NCI-H1436 (cell line): Measurements from ENCODE around the gene SUPT4H1.
"Not testable (repeated sequence)": the region's sequence is repeated elsewhere in the genome, so short reads cannot be mapped to it uniquely, and the experiment has no call there.

Source experiments
- DNase-seq: peaks from one replicate; lab custom pipeline; 2025; lab: John Stamatoyannopoulos, UW

The SUPT4H1 gene

DNA sequence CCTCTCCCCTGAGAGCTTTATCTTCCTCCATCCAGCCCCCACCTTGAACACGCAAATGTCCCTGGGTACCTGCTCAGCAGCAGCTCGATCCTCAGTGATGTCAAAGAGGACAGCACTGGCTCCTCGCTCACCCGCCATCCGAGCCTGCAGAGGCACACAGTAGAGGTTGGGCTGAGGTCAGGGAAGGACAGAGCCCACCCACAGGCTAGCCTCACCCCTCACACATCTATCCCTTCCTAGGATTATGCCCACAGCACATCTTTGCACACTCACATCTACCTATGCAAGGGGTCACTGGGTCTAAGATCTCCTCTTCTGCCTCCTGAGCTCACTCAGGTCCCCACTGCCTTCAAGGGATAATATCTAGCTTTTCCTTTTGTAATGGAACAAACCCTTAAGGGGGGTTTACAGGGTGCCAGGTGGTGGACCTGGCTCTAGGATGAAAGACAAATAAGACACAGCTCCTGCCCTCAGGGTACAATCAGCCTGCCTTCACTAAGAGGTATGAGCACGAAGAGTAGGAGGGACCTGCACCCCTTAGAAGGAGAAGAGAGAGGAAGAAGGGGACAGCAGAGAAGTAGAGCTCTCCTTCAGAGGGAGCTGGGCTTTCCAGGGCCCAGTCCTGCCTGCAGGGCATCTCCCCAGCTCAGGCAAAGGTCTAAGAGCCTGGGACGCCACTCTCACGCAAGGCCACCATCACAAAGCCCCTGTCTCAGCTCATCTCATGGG lies 11.6 kb upstream of the SUPT4H1 start:
- DNase-seq, result no peak

DNA sequence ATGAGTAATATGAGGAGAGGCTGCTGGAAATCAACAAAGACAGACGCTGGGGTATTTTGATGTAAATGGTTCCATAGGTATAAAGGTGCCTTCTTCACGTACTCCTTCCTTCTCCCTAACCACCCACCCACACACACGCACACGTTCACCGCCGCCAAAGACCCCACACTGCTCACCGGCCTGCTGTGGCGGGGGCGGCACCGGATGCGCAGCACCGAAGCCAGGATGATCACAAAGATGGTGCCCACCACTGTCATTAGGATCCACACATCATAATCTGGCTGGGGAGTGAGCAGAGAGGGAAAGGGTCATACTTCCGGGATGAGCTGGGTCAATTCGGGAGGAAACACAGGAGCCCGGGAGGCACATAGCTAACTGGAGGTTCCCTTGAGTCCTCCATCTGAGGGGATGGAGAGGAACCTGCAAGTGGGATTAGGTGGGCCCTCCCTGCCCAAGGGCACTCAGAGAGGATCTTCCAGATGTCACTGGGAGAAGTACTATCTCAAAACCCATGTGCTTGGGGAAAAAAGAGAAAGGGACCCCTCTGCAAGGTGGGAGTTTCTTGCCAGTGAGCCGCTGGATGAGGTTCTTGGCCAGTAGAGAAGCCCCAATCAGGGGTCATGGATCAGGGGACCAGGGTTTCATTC lies 10.5 kb upstream of the SUPT4H1 start:
- DNase-seq, result no peak

DNA sequence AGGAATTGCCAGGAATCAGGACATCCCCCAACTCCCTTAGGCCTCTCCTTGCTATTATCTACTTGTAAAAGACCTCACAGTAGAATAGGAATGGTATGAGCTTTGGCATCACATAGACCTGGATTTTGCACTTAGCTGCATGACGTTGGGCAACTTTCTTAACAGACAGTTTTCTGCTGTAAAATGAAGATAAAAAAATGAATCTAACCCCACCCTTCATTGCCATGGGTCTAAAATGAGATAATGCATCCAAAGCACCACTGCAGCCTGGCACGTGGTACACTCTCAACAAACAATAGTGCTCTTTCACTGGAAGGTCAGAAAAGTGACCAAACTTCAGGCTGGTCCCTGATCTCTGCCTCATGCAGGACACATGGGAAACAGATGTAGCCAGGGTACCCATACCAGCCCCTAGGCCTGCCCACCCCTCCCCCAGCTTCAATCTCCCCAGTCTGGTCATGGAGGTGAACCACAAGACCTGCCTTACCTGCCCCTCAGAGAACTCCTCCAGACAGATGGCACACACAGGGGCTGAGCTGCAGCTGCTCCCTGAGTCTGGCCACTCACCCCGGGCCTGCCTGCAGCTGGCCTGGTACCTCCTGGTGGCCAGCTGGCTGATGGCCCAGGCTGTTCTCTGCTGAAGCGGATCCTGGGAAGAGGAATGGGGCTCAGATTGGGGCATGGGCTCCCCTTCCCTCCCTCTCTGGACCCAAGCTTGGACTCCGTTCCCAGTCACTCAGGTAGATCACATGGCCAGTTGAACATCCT lies 8.5 kb upstream of the SUPT4H1 start:
- DNase-seq, result no peak

DNA sequence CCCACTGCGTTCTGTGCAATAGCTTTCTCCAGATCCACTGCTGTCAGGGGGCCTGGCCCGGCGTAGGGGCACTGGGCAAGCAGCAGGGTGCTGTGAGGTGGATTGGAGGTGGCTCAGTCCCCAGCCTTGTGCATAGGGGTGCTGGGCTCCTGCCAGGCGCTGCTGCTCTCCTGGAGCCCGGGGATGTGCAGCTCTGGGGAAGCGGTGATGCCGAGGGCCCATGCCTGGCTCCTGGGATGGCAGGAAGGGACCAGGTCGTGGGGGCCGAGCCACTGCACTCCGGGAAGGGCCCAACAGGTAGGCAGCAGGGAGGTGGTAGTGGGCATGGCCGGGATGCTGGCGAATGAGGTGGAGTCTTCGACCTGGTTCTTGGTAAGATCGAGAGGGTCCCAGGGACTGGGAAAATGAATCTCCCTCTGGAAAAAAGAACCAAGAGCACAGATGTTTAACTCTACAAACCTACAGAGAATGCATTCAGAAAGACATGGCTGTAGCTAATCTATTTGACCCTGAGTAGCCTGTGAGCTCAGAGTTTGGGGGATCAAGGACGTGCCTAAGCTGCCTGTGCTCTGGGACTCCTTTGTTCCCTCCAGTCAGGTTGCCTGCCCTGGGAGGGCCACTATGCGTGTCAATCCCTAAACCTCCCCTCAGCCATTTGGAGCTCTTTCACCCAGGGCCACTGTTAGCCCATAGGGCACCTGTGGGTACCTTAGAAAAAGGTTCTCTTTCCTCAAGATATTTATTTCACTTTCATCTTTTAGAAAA lies 6.6 kb upstream of the SUPT4H1 start:
- DNase-seq, result no peak

DNA sequence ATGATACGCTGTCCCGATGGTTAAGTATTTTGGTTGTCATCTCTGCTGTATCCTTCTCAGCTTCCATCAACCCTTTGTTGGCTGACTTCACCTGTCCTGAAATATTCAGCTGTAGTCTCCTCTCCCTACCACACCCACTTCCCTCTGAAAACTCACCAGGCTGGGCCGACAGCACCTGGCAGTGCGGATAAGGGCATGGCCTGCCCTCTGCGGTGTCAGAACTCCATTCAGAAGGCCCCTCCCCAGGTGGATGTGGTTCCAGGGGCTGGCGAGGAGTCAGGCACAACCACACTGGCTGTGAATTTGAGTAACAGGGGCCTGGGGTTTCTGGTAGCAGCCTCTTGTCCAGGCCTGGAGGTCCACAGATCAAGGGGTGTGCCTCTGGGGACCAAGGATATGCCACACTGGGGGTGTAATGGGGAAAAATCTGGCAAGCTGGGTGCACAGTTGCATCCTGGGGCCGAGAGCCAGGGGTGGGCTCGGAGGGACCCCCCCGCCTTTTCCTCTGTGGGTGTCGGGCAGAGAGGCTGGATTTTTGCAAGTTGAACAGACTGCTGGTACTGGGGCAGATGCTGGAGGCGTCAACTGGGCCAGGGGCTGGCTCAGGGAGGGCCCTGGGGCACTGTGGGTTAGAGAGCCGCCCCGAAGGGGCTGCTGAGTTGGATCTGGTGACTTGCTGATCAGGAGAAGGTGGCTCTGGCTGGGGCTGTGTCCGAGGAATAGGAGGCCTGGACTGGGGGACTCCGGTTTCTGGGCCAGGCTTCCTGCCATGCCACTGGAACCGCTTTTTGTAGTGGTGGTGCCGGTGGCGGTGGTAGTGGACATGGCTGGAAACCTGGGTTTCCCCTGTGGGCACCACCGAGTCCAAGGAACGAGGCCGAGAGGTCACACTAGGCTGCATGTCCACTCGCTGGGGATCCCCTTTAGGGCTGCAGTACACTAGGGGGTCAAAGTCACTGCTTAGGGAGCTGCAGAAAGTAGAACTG lies 5.6 kb upstream of the SUPT4H1 start:
- DNase-seq, result no peak

DNA sequence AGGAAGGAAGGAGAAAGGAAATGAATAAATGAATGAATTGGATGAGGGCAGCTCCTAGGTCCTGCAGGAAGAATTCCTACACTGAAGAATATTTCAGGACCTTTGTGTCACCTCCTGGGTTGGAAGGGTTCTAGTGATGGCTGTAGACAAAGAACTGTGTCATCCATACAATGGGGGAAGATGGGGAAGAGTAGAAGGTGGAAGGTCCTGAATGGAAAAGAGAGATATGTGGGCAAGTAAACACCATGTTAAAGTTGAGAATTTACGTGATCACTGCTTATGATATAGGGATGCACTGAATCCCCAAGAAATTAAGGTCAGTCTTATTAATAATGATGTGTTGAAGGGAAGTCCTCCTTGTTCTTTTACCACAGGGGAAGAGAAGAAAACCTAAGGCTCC lies 4.2 kb upstream of the SUPT4H1 start:
- no peak for DNase-seq

DNA sequence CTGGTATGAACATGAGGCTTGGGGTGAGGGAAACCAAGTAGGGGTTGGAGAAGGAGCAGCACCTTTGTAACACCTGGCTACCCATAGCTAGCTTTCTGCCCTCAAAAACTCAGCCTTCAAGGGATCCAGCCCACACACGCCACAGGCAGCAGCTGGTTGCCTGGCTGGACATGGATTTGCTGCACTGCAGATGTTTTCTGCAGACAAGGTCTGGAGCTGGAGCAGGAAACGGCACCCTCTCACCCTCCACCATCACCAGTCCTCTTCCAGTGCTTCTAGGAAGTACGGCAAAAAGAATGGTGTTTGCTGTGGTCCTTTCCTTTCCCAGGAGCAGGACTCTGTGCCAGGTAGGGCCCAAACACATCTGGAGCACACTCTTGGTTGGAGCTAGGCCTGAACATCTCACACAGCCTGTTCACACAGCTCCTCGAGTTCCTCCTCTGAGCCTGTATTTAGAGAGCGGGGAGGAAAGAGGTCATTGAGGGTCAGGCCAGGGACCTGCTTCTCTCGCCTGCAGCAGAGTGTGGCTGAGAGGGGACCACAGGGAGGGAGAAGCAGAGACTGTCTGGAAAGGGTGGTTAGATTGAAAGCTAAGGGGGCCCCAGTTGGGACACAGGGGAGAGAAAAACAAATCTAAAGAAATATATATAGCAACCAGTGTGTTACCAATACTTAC lies 2.7 kb upstream of the SUPT4H1 start:
- DNase-seq, result no peak

DNA sequence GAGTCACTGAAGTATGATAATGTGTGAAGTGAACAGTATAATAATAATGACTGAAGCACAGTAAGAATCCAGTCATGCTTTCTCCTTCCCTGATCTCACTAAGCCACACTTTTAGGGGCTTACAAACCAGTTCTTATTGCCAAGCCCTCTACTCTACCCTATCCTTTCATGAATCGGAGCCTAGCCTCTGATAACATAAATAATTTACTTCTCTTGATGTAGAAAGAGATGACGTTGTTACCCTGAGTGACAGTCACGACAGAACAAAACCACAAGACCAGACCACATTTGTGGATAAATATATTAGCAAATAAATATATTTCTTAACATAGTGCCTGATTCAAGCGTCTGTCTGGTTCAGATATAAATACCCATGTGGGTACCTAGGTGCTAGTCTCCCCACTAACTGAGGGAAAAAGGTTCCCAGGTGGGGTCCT lies 1.4 kb upstream of the SUPT4H1 start:
- DNase-seq, result no peak

DNA sequence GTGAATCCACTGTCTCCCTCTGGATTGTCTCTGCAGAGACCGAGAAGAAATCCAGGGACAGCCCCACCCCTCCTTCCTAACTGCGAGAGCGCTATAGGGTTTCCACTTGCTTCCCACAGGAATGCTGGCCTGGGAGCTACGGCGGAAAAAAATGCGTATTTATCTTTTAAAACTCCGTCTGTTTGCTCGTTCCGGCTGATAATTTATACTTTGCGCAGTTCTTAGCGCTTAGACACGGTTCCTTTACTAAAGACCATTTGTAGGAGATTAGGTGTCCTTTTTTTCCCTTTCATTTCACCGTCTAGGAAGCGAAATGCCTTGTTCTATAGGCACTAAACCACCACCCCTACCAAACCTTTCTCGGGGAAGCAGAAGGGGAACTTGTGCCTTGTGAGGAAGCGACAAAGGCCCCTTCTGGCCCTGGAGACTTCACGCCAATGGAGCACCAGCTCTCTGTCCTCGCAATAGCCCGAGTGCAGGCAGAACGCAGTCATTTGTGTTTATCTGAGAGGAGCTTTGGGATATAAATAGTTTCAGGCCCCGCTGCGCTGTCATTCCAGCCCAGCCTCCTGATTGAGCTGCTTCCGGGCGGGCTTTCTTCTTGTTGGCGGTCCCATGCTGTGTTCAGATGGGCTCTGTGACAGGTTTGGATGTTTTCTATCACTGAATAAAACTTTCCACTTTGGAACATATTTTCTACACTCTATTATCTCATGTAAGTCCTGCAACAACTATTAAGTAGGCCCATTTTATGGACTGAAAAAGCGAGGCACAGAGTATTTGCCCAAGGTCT lies 791 bp upstream of the SUPT4H1 start:
- no peak for DNase-seq

DNA sequence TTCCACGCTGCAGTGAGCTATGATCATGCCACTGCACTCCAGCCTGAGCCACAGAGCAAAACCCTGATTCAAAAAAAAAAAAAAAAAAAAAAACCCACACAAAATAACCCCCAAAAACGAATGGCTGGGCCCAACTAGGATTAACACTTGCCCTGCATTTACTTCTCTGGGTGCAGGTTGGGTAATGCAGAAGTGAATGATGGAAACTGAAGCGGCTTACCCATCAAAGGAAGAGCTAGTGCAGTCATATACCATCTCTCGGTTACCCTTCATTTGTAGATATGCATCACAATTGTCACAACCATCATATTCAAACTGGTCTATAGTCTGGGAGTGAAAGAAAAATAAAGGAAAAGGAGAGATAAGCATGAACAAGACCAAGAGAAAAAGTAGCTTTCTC lies 819 bp downstream of the SUPT4H1 start:
- no peak for DNase-seq

DNA sequence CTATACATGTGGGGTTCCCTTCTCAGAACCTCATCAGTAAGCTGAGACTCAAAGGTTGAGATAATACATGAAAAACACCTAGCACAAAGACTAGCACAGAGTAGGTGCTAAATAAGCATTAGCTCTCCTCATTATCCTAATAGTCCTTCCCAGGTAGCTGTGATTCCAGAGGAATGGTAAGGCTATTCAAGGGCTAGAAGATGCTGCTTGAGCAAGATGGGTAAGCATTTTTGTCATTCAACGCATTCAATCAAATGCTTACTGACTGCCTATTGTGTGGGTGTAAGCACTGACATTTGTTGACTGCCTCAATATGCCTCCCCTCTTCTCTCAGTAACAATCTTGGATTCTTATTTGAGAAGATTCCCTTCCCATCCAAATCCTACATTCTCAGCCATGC lies 4.0 kb downstream of the SUPT4H1 start:
- DNase-seq, result no peak

DNA sequence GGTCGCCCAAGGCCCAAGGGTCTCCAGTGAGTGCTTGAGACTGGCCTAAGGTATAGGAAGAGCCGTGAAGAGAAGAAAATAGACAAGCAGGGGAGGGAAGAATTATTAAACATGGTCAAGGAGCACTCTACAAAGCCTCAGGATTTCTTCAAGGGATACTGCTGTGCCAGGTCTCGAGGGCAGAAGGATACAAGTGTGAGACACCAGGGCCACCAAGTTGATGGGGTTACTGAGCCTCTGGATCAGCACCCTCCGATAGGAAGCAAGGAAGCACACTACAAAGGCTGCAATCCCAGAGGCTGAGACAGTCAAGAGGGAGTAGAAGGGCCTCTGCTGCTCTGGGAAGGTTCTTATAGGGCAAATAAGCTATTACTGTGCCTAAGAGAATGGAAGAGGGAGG lies 6.5 kb downstream of the SUPT4H1 start:
- DNase-seq, result no peak

DNA sequence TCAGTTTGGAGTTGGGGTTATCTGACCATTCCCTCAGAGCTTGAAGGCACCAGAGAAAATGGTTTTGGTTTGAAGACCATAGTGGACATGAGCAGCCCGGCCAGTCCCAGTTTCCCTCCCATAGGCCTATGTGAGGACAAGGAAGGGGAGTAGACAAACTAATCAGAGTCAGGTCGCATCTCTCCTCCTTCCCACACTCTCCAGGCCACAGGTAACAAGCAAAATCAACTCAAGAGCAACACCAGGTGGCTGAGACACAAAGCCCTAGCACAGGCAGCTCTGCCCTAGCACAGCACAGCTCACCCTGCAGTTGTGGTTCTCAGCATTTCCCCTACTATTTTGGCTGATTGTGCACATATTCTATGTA lies 7.2 kb downstream of the SUPT4H1 start:
- DNase-seq, result no peak

DNA sequence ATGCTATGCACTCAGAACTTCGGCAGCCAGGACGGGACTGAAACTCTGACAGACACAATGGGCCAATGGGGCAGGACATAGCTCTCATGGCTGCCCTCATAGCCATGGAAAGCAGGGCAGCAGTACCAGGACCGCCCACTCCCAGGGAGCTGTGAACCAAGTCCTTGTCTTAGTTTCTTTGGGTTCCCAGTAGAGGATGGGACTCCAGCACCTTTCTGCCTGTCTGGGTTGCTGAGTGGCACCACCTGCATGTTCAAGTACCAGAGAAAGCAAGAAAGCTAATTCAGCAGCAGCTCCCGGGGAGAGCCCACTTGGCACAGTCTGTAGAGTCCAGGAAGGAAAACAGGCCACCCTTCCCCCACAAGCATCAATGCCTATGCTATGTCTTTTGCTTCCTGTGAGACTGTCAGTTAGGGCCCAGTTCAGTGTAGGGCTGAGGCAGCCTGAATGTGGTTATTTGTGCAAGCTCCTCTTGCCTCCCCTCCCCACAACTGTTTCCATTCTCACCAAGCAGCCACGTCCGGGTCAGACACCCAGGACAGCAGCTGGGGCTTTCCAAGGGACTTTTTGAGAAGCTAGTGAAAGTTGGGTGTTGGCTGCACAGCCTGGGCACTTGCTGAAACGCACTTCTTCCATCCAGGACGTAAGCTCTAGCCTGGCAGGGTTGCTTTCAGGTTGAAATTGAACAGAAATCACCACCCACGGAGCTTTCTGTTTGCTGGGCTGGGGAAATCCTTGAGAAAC lies 7.8 kb downstream of the SUPT4H1 start:
- no peak for DNase-seq

DNA sequence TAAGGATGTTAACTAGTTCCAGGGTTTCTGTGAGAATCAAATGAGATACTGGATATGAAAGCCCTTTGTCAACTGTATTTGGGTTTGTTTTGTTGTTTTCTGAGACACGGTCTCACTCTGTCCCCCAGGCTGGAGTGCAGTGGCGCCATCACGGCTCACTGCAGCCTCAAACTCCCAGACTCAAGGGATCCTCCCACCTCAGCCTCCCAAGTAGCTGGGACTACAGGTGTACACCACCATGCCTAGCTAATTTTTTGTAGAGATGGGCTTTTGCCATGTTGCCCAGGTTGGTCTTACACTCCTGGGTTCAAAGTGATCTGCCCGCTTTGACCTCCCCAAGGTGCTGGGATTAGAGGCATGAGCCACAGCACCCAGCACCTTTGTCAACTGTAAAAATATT lies 8.9 kb downstream of the SUPT4H1 start:
- DNase-seq, result no peak

DNA sequence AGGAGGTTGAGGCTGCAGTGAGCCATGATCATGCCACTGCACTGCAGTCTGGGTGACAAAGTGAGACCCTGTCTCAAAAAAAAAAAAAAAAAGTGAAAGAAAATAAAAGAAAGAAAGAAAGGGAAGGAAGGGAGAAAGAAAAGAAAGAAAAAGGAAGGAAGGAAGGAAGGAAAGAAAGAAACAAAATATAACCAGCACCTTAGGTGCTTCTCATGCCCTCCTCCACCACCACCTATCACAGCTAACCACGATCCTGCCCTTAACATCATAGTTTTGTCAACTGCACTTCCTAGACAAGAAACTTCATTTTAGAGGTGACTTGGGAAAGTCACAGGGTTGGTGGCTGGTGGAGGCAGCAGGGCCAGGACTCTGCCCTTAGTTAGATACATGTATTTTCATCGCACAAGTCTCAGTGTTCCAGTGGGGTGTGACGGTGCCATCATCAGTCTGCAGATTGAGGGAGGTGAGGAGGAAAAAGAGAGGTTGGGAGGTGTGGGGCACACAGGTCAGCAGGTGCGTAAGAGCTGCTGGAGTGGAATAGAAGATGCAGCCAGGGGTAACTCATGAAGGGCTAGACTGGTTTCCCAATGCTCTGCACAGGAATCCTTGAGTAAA lies 10.0 kb downstream of the SUPT4H1 start:
- DNase-seq, result no peak

DNA sequence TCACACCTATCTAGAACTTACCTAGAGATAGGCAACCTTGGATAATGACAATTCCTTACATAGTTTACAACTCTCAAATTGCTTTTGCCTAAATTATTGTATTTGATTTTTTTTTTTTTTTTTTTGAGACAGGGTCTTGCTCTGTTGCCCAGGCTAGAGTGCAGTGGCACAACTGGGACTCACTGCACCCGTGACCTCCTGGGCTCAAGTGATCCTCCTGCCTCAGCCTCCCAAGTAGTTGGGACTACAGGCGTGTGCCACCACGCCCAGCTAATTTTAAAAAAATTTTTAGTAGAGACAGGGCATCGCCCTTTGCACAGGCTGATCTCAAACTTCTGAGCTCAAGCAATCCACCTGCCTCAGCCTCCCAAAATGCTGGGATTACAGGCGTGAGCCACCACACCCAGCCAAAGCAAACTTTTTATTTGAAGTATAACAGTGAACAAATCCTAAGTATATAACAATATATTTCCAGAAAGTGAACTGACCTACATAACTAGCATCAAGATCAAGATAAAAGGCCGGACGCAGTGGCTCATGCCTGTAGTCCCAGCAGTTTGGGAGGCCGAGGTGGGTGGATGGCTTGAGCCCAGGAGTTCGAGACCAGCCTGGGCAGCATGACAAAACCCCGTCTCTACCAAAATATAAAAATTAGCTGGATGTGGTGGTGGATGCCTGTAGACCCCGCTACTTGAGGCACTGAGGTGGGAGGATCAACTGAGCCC lies 10.7 kb downstream of the SUPT4H1 start:
- DNase-seq, result not testable (repeated sequence)

DNA sequence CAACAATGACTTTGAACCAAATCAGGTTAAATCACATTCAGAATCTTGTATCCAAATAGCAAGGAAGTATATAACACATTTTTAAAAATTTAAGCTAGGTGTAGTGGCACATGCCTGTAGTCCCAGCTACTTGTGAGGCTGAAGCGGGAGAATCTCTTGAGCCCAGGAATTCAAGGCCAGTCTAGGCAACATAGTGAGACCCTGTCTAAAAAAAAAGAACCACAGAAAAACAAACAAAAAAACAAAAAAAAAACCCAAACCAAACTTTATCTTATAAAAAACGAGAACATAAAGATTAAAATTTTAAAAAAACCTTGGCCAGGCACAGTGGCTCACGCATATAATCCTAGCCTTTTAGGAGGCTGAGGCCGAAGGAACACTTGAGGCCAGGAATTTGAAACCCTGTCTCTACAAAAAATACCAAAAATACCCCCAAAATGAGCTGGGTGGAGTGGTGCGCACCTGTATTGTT lies 11.6 kb downstream of the SUPT4H1 start:
- DNase-seq, result no peak
